Ovary (tissue), 9 donors: ENCODE results near the gene PLPP3. TPM values are rescaled to one million over a fixed set of nuclear protein-coding genes. Genes with fewer than 3 reads are reported as not detected.

ENCODE experiments used
- DNase-seq, 5 donors: peaks; one replicate each; pipeline ENCODE4 v3.0.0-alpha.2; 2019 to 2020
- H3K27ac ChIP-seq, 2 donors: fragments of 200-600 bp; one replicate each; pipeline versions ENCODE4 v1.5.1 to v1.8.0; 2019 to 2022
- H3K27me3 ChIP-seq: fragments of 200-600 bp; one replicate; pipeline ENCODE4 v1.8.0; 2022
- H3K36me3 ChIP-seq: fragments of 200-600 bp; sonication (generic); one replicate; pipeline ENCODE4 v1.5.1; 2019
- H3K4me1 ChIP-seq: one replicate; pipeline ENCODE4 v1.8.1; 2013; ENCODE audit warnings: mild to moderate bottlenecking, moderate library complexity; ENCODE audit not compliant: insufficient read depth
- H3K4me3 ChIP-seq: fragments of 200-600 bp; sonication (generic); one replicate; pipeline ENCODE4 v1.5.1; 2017
- H3K9me3 ChIP-seq, 2 donors: fragments of 200-600 bp in 1 of 2; sonication (generic) in 1 of 2; one replicate each; pipeline versions ENCODE4 v1.5.1 to v1.8.1; 2013 to 2019; ENCODE audit warnings: mild to moderate bottlenecking in 1 of 2, moderate library complexity in 1 of 2
- CTCF ChIP-seq, 3 donors: fragments of 450-650 bp in 2 of 3; fragments of 200-600 bp in 1 of 3; IDR thresholded peaks; one replicate each; pipeline versions ENCODE4 v1.5.1 to v1.8.0; 2016 to 2022; ENCODE audit warnings: antibody characterized with exemption in 3 of 3, mild to moderate bottlenecking in 1 of 3
- EP300 ChIP-seq: sonication (generic); formaldehyde crosslinking; IDR thresholded peaks from one replicate; pipeline ENCODE4 v1.6.1; 2017; ENCODE audit warnings: antibody characterized with exemption
- POLR2A ChIP-seq: fragments of 450-650 bp; IDR thresholded peaks from one replicate; pipeline ENCODE4 v1.6.1; 2017; ENCODE audit warnings: antibody characterized with exemption, mild to moderate bottlenecking, moderate library complexity
- WGBS, 3 donors: extraction: QIAGEN DNeasy Blood & Tissue Kit in 1 of 3; methylation state at CpG; one replicate each; pipeline versions ENCODE4 v1.1.5 to v1.1.7; 2013 to 2017; 5-methylcytosine and 5-hydroxymethylcytosine counted together
- intact Hi-C, 4 donors: fragments of 100-400 bp; cut with DNase I; formaldehyde crosslinking; loops; one replicate each; pipeline versions ENCODE4 v1.11.0 to v1.15.1; 2022 to 2023
- polyA plus RNA-seq, 2 donors: library from polyadenylated mRNA; stranded (reverse); fragments of 200-250 nt in 1 of 2; fragments of 350-450 nt in 1 of 2; fragmentation: Illumina TruSeq in 1 of 2; extraction: RNeasy Lipid Tissue Mini Kit (QIAGEN cat#74804) in 1 of 2; gene quantifications; one replicate each; pipeline ENCODE4 v1.2.3, GENCODE V29; 2013 to 2014
- total RNA-seq, 7 donors: library from RNA; depleted of rRNA in 2 of 7; stranded (reverse); fragments of >200 nt in 2 of 7; fragmentation: NEBNext Ultra II Directional in 3 of 7; extraction: Animal tissue kit (Norgen Biotek cat#: 25700) in 3 of 7; gene quantifications; one replicate each; pipeline versions ENCODE4 v1.1.0 to v1.2.4, GENCODE V29; 2016 to 2023
- donor health status: DM: no; HTN: no; CAD: no; lungs with moderate emphysema.
- donor health status: DM: no; HTN: no; CAD: no.
- donor health status: Bipolar disorder and iron deficiency.
- donor health status: DM: yes; HTN: yes; CAD: no.
- donor health status: DM: no; HTN: no; CAD: no.
- donor health status: DM: yes; HTN: yes; CAD: no.

The PLPP3 gene
- total and polyA plus RNA-seq, 9 donors: 51.4 to 188 (median 125) TPM

- no peak for DNase-seq
- no peak overlapping the region for H3K4me3 ChIP-seq
- no peak overlapping the region for H3K27ac ChIP-seq
- 71 to 87% (median 76%) methylated on average over 2 of the region's 2 CpGs for WGBS, 3 donors
- no peaks in the 10 kb centered on the region for H3K9me3 ChIP-seq
- no peaks in the 10 kb centered on the region for H3K27me3 ChIP-seq
- no peaks in the 10 kb centered on the region for H3K36me3 ChIP-seq
- intact Hi-C loops: no loop called here
- no peak for TF ChIP-seq CTCF (IDR thresholded peaks at IDR 0.05)
- peaks cover 15% of the 10 kb centered on the region for H3K4me1 ChIP-seq
Observed at GRCh38 chr1:56555448-56555847, 23.9 kb downstream of the PLPP3 start.

- Histone ChIP-seq H3K9me3 (no peaks in the 10 kb centered on the region), H3K27me3 (no peaks in the 10 kb centered on the region), H3K4me3 (no peak overlapping the region), H3K27ac (no peak overlapping the region), H3K36me3 (no peaks in the 10 kb centered on the region), H3K4me1 (peaks cover 19% of the 10 kb centered on the region)
- intact Hi-C loops: no loop called here
- TF ChIP-seq EP300: no peak
- TF ChIP-seq POLR2A: no peak
- no peak for TF ChIP-seq CTCF (IDR thresholded peaks at IDR 0.05)
- 0 to 64% (median 25%) methylated on average over 1 of the region's 1 CpG for WGBS, 3 donors
- DNase-seq: no peak
Observed at GRCh38 chr1:56553046-56553445, 26.3 kb downstream of the PLPP3 start.

GRCh38 chr1:56552349-56552748, 27.0 kb downstream of the PLPP3 start:
- Histone ChIP-seq H3K36me3 (no peaks in the 10 kb centered on the region), H3K4me1 (peaks cover 20% of the 10 kb centered on the region), H3K27ac (no peak overlapping the region), H3K27me3 (no peaks in the 10 kb centered on the region), H3K4me3 (no peak overlapping the region), H3K9me3 (no peaks in the 10 kb centered on the region)
- TF ChIP-seq EP300 (no peak), POLR2A (no peak), CTCF (IDR thresholded peaks at IDR 0.05) (no peak)
- intact Hi-C loops: no loop called here
- DNase-seq: no peak

- Histone ChIP-seq H3K4me1 (peaks cover 20% of the 10 kb centered on the region), H3K27me3 (no peaks in the 10 kb centered on the region), H3K9me3 (no peaks in the 10 kb centered on the region), H3K36me3 (no peaks in the 10 kb centered on the region), H3K27ac (no peak overlapping the region), H3K4me3 (no peak overlapping the region)
- 81 to 90% (median 89%) methylated on average over 3 of the region's 3 CpGs for WGBS, 3 donors
- DNase-seq: no peak
- TF ChIP-seq EP300: no peak
- TF ChIP-seq CTCF (IDR thresholded peaks at IDR 0.05): no peak
- no peak for TF ChIP-seq POLR2A
- intact Hi-C loops: no loop called here
Observed at GRCh38 chr1:56551691-56552090, 27.7 kb downstream of the PLPP3 start.

- H3K36me3 ChIP-seq: no peaks in the 10 kb centered on the region
- TF ChIP-seq POLR2A (no peak), CTCF (IDR thresholded peaks at IDR 0.05) (no peak), EP300 (no peak)
- H3K27ac ChIP-seq: no peak overlapping the region
- no peak overlapping the region for H3K4me3 ChIP-seq
- no peaks in the 10 kb centered on the region for H3K27me3 ChIP-seq
- WGBS, 3 donors: 57 to 75% (median 65%) methylated on average over 4 of the region's 4 CpGs
- no peaks in the 10 kb centered on the region for H3K9me3 ChIP-seq
- H3K4me1 ChIP-seq: peaks cover 21% of the 10 kb centered on the region
- intact Hi-C loops: no loop called here
- no peak for DNase-seq
Observed at GRCh38 chr1:56550859-56551188, 28.5 kb downstream of the PLPP3 start.
